HFF-Myc (cell line): Measurements from ENCODE around the gene PTPRH.

Source experiments
- DNase-seq: peaks from one replicate; pipeline ENCODE4 v3.0.0-alpha.2; 2011; ENCODE audit warnings: low read depth; ENCODE audit errors: extremely low read depth
- H3K4me3 ChIP-seq: replicated peaks from 2 replicates; pipeline ENCODE4 v1.5.1; 2011; ENCODE audit warnings: low read depth, mild to moderate bottlenecking, control low read depth, low read length
- CTCF ChIP-seq: IDR thresholded peaks from 2 replicates; pipeline ENCODE4 v1.5.1; 2012; ENCODE audit warnings: mild to moderate bottlenecking, low read depth, low read length, control low read depth; ENCODE audit errors: missing control alignments

PTPRH gene

GRCh38 chr19:55134736-55135135, 74.6 kb downstream of the PTPRH start:
- no peak for DNase-seq
- no peak overlapping the region for H3K4me3 ChIP-seq
- TF ChIP-seq CTCF, result no peak

GRCh38 chr19:55133639-55134444, 75.5 kb downstream of the PTPRH start:
- H3K4me3 ChIP-seq, result no peak overlapping the region
- DNase-seq, result no peak
- TF ChIP-seq CTCF, result no peak

GRCh38 chr19:55132453-55133129, 76.7 kb downstream of the PTPRH start:
- TF ChIP-seq CTCF, result peak; percentile 16
- H3K4me3 ChIP-seq, result no peak overlapping the region
- DNase-seq, result no peak

- TF ChIP-seq CTCF, result no peak
- no peak overlapping the region for H3K4me3 ChIP-seq
- no peak for DNase-seq
These were observed 77.9 kb downstream of the PTPRH start for GRCh38 chr19:55131421-55131820.
